Testis (tissue), 3 donors: ENCODE data around the gene SAP25. TPM values are rescaled to one million over a fixed set of nuclear protein-coding genes. Genes with fewer than 3 reads are reported as not detected.

Experiments used
- DNase-seq: peaks from one replicate; pipeline ENCODE4 v3.0.0-alpha.2; 2019
- H3K27ac ChIP-seq, 2 donors: fragments of 200-600 bp; sonication (generic); one replicate each; pipeline ENCODE4 v1.5.1; 2019
- H3K27me3 ChIP-seq: fragments of 200-600 bp; sonication (generic); one replicate; pipeline ENCODE4 v1.5.1; 2019
- H3K36me3 ChIP-seq: fragments of 200-600 bp; sonication (generic); one replicate; pipeline ENCODE4 v1.5.1; 2017; ENCODE audit warnings: low read depth; ENCODE audit errors: missing control alignments
- H3K4me1 ChIP-seq: fragments of 200-600 bp; sonication (generic); one replicate; pipeline ENCODE4 v1.5.1; 2019
- H3K4me3 ChIP-seq, 2 donors: fragments of 200-600 bp; sonication (generic); one replicate each; pipeline ENCODE4 v1.5.1; 2017 to 2019
- H3K9me3 ChIP-seq: fragments of 200-600 bp; sonication (generic); one replicate; pipeline ENCODE4 v1.5.1; 2017
- CTCF ChIP-seq, 3 experiments: fragments of 450-650 bp in 2 of 3; fragments of 200-600 bp in 1 of 3; sonication (generic) in 1 of 3; IDR thresholded peaks; one replicate each; pipeline ENCODE4 v1.5.1; 2016 to 2019; ENCODE audit warnings: antibody characterized with exemption in 3 of 3, mild to moderate bottlenecking in 2 of 3, moderate library complexity in 1 of 3
- POLR2A ChIP-seq: fragments of 450-650 bp; IDR thresholded peaks from one replicate; pipeline ENCODE4 v1.6.1; 2017; ENCODE audit warnings: antibody characterized with exemption, mild to moderate bottlenecking, moderate library complexity
- WGBS, 2 donors: methylation state at CpG; one replicate each; pipeline ENCODE4 v1.1.5; 2018; 5-methylcytosine and 5-hydroxymethylcytosine counted together
- intact Hi-C: fragments of 100-400 bp; cut with DNase I; formaldehyde crosslinking; loops from one replicate; pipeline ENCODE4 v1.15.1; 2023; ENCODE audit warnings: low total_unique reads
- polyA plus RNA-seq: library from polyadenylated mRNA; stranded (reverse); fragments of 350-450 nt; fragmentation: Illumina TruSeq; extraction: RNeasy Lipid Tissue Mini Kit (QIAGEN cat#74804); gene quantifications from one replicate; pipeline ENCODE4 v1.2.3, GENCODE V29; 2014; ENCODE audit warnings: low read depth, low replicate concordance; ENCODE audit not compliant: insufficient read depth
- total RNA-seq, 2 donors: library from RNA; depleted of rRNA; stranded (reverse); fragments of >200 nt; gene quantifications; one replicate each; pipeline ENCODE4 v1.2.3, GENCODE V29; 2016

SAP25 gene
- total and polyA plus RNA-seq, 3 donors from 2014 or later: 28.4 to 30.3 (median 29.9) TPM

- no peaks in the 10 kb centered on the region for H3K9me3 ChIP-seq
- no peaks in the 10 kb centered on the region for H3K27me3 ChIP-seq
- intact Hi-C loops: no loop called here
- TF ChIP-seq CTCF (IDR thresholded peaks at IDR 0.05): peak in 2 of 3 experiments; percentile 13 to 28
- TF ChIP-seq POLR2A: peak; percentile 95
- whole genome bisulfite sequencing, 2 donors: 1% methylated on average over 16 to 52 of the region's 61 CpGs
- peak within 1 kb of the TSS; percentile 96 to 99 for H3K27ac ChIP-seq
- peak; percentile 70 for DNase-seq
- H3K36me3 ChIP-seq: no peaks in the 10 kb centered on the region
- H3K4me3 ChIP-seq: peak within 1 kb of the TSS; percentile 95 to 98
- peaks cover 36% of the 10 kb centered on the region for H3K4me1 ChIP-seq
Measured at GRCh38 chr7:100585511-100586265, 12.0 kb upstream of the SAP25 start, which contains the start of gene LRCH4. TSS of gene LRCH4 (minus strand) at chr7:100586129. CDS start at chr7:100586100, 29 bp downstream.

GRCh38 chr7:100584683-100585510 lies 11.2 kb upstream of the SAP25 start:
- Histone ChIP-seq H3K27me3 (no peaks in the 10 kb centered on the region), H3K4me3 (peak overlapping the region; percentile 95 to 98), H3K36me3 (no peaks in the 10 kb centered on the region), H3K4me1 (peaks cover 31% of the 10 kb centered on the region), H3K9me3 (no peaks in the 10 kb centered on the region), H3K27ac (peak overlapping the region; percentile 96 to 99)
- peak; percentile 89 for DNase-seq
- intact Hi-C loops: no loop called here
- 4% methylated on average over 16 to 20 of the region's 20 CpGs for WGBS, 2 donors
- no peak for TF ChIP-seq POLR2A
- no peak for TF ChIP-seq CTCF (IDR thresholded peaks at IDR 0.05)

- TF ChIP-seq CTCF (IDR thresholded peaks at IDR 0.05): no peak
- no peak for TF ChIP-seq POLR2A
- Histone ChIP-seq H3K4me3 (peak overlapping the region; percentile 95 to 98), H3K36me3 (no peaks in the 10 kb centered on the region), H3K4me1 (peaks cover 31% of the 10 kb centered on the region), H3K27me3 (no peaks in the 10 kb centered on the region), H3K9me3 (no peaks in the 10 kb centered on the region), H3K27ac (peak overlapping the region; percentile 96 to 99)
- intact Hi-C loops: no loop called here
- no peak for DNase-seq
- 43 to 46% methylated on average over 15 of the region's 15 CpGs for WGBS, 2 donors
Measured at GRCh38 chr7:100584054-100584682, 10.5 kb upstream of the SAP25 start.

GRCh38 chr7:100583132-100584053 lies 9.7 kb upstream of the SAP25 start:
- DNase-seq: peak; percentile 82
- Histone ChIP-seq H3K36me3 (no peaks in the 10 kb centered on the region), H3K4me3 (peak overlapping the region in 1 of 2 donors; percentile 95), H3K4me1 (peaks cover 31% of the 10 kb centered on the region), H3K27ac (peak overlapping the region; percentile 96 to 99), H3K27me3 (no peaks in the 10 kb centered on the region), H3K9me3 (no peaks in the 10 kb centered on the region)
- 37 to 52% methylated on average over 22 to 23 of the region's 23 CpGs for WGBS, 2 donors
- no peak for TF ChIP-seq POLR2A
- TF ChIP-seq CTCF (IDR thresholded peaks at IDR 0.05): no peak
- intact Hi-C loops: no loop called here
